Activated naive CD4-positive, alpha-beta T cell (primary cell): ENCODE data around the gene SLC25A17.
"Not testable (repeated sequence)": the region's sequence is repeated elsewhere in the genome, so short reads cannot be mapped to it uniquely, and the experiment has no call there.

ENCODE experiments used
- DNase-seq, 4 experiments: peaks; one replicate each; lab custom pipeline; 2025; lab: John Stamatoyannopoulos, UW

Gene SLC25A17

GRCh38 chr22:40818192-40818746 is 877 bp downstream of the SLC25A17 start:
- DNase-seq: peak in 1 of 4 experiments; percentile 21

GRCh38 chr22:40817737-40818136 is 1.4 kb downstream of the SLC25A17 start:
- DNase-seq: no peak

GRCh38 chr22:40813912-40814315 is 5.2 kb downstream of the SLC25A17 start:
- no peak for DNase-seq

- no peak for DNase-seq
Measured at GRCh38 chr22:40808018-40808841, 10.9 kb downstream of the SLC25A17 start.

- DNase-seq: no peak
Measured at GRCh38 chr22:40806711-40807110, 12.4 kb downstream of the SLC25A17 start.

- no peak for DNase-seq
Measured at GRCh38 chr22:40805699-40806203, 13.4 kb downstream of the SLC25A17 start.

GRCh38 chr22:40805239-40805638 is 13.9 kb downstream of the SLC25A17 start:
- no peak for DNase-seq

GRCh38 chr22:40803321-40803720 is 15.8 kb downstream of the SLC25A17 start:
- DNase-seq: no peak

GRCh38 chr22:40799008-40799407 is 20.1 kb downstream of the SLC25A17 start:
- DNase-seq: no peak

- DNase-seq: no peak
Measured at GRCh38 chr22:40797427-40797826, 21.7 kb downstream of the SLC25A17 start.

GRCh38 chr22:40792451-40792850 is 26.7 kb downstream of the SLC25A17 start:
- no peak for DNase-seq

- DNase-seq: no peak
Measured at GRCh38 chr22:40791241-40791640, 27.9 kb downstream of the SLC25A17 start.

GRCh38 chr22:40789131-40789530 is 30.0 kb downstream of the SLC25A17 start:
- no peak for DNase-seq

- no peak for DNase-seq
Measured at GRCh38 chr22:40782521-40782920, 36.6 kb downstream of the SLC25A17 start.

GRCh38 chr22:40781749-40782148 is 37.4 kb downstream of the SLC25A17 start:
- DNase-seq: not testable (repeated sequence)

- no peak for DNase-seq
Measured at GRCh38 chr22:40769761-40770160, 49.4 kb downstream of the SLC25A17 start.

GRCh38 chr22:40768206-40768605 is 50.9 kb downstream of the SLC25A17 start:
- DNase-seq: no peak

- DNase-seq: no peak
Measured at GRCh38 chr22:40766956-40767355, 52.2 kb downstream of the SLC25A17 start.

GRCh38 chr22:40764763-40765441 is 54.2 kb downstream of the SLC25A17 start:
- peak in 1 of 4 experiments; percentile 6 for DNase-seq

GRCh38 chr22:40759294-40759840 is 59.8 kb downstream of the SLC25A17 start:
- no peak for DNase-seq

- not testable (repeated sequence) for DNase-seq
Measured at GRCh38 chr22:40758851-40759250, 60.3 kb downstream of the SLC25A17 start.

GRCh38 chr22:40758390-40758789 is 60.8 kb downstream of the SLC25A17 start:
- DNase-seq: no peak
